Mucosa of stomach (tissue), 1 donor: ENCODE results near the gene ABCA8.
"Not testable (repeated sequence)": the region's sequence is repeated elsewhere in the genome, so short reads cannot be mapped to it uniquely, and the experiment has no call there.

Source experiments
- H3K27me3 ChIP-seq: one replicate; pipeline ENCODE4 v1.7.0; 2013; ENCODE audit warnings: mild to moderate bottlenecking, low read length; ENCODE audit not compliant: control insufficient read depth, insufficient read depth
- H3K36me3 ChIP-seq: one replicate; pipeline ENCODE4 v1.7.0; 2013; ENCODE audit warnings: low read length; ENCODE audit not compliant: control insufficient read depth, insufficient read depth
- H3K4me1 ChIP-seq: one replicate; pipeline ENCODE4 v1.7.0; 2013; ENCODE audit warnings: mild to moderate bottlenecking, low read length; ENCODE audit not compliant: control insufficient read depth, insufficient read depth
- H3K4me3 ChIP-seq: one replicate; pipeline ENCODE4 v1.7.0; 2013; ENCODE audit warnings: low read length
- H3K9ac ChIP-seq: one replicate; pipeline ENCODE4 v1.7.0; 2013; ENCODE audit warnings: mild to moderate bottlenecking, low read length, moderate library complexity
- H3K9me3 ChIP-seq: one replicate; pipeline ENCODE4 v1.7.0; 2013; ENCODE audit warnings: mild to moderate bottlenecking, low read length, moderate library complexity; ENCODE audit not compliant: control insufficient read depth
- donor health status: Pancreatic carcinoma.

ABCA8 gene

GRCh38 chr17:68961214-68961882, 6.2 kb upstream of the ABCA8 start:
- no peaks in the 10 kb centered on the region for H3K27me3 ChIP-seq
- no peaks in the 10 kb centered on the region for H3K9me3 ChIP-seq
- no peaks in the 10 kb centered on the region for H3K36me3 ChIP-seq
- H3K9ac ChIP-seq, result no peak overlapping the region
- no peaks in the 10 kb centered on the region for H3K4me1 ChIP-seq
- no peak overlapping the region for H3K4me3 ChIP-seq

DNA sequence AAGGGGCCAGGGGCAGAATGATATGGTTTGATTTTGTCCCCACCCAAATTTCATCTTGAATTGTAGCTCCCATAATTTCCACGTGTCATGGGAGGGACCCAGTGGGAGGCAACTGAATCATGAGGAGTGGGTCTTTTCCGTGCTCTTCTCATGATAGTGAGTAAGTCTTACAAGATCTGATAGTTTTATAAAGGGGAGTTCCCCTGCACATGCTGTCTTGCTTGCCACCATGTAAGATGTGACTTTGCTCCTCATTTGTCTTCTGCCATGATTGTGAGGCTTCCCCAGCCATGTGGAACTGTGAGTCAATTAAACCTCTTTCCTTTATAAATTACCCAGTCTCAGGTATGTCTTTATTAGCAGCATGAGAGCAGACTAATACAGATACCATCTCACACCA, 3.9 kb upstream of the ABCA8 start:
- not testable (repeated sequence) for H3K36me3 ChIP-seq, H3K27me3 ChIP-seq, H3K4me3 ChIP-seq, H3K9me3 ChIP-seq, H3K9ac ChIP-seq, H3K4me1 ChIP-seq

DNA sequence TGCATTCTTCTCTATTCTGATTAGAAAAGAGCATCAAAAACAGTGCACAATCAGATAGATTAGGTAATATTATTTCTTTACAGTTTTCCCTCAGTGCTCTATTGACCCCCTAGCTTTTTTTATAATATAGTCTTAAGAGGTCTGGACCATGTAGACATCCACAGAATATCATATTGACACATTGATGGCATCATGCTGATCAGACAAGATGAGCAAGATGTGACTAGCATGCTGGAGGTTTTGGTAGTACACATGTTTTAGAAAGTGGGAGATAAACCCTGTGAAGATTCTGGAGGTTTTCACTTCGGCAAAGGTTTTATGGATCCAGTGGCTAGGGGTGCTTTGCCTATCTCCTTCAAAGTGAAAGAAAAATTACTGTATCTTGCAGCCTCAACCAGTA, 2.8 kb upstream of the ABCA8 start:
- Histone ChIP-seq H3K4me3 (no peak overlapping the region), H3K9ac (no peak overlapping the region), H3K36me3 (no peaks in the 10 kb centered on the region)

GRCh38 chr17:68954146-68954896, 871 bp downstream of the ABCA8 start:
- Histone ChIP-seq H3K36me3 (no peaks in the 10 kb centered on the region), H3K9ac (no peak overlapping the region), H3K27me3 (no peaks in the 10 kb centered on the region), H3K9me3 (no peaks in the 10 kb centered on the region), H3K4me1 (no peaks in the 10 kb centered on the region), H3K4me3 (no peak overlapping the region)

More for the DNA sequence above, 2.8 kb upstream of the ABCA8 start:
- Histone ChIP-seq H3K4me1 (no peaks in the 10 kb centered on the region), H3K9me3 (no peaks in the 10 kb centered on the region), H3K27me3 (no peaks in the 10 kb centered on the region)

GRCh38 chr17:68953340-68953997, 1.7 kb downstream of the ABCA8 start:
- Histone ChIP-seq H3K4me3 (no peak overlapping the region), H3K4me1 (no peaks in the 10 kb centered on the region), H3K27me3 (no peaks in the 10 kb centered on the region), H3K36me3 (no peaks in the 10 kb centered on the region), H3K9ac (no peak overlapping the region), H3K9me3 (no peaks in the 10 kb centered on the region)

DNA sequence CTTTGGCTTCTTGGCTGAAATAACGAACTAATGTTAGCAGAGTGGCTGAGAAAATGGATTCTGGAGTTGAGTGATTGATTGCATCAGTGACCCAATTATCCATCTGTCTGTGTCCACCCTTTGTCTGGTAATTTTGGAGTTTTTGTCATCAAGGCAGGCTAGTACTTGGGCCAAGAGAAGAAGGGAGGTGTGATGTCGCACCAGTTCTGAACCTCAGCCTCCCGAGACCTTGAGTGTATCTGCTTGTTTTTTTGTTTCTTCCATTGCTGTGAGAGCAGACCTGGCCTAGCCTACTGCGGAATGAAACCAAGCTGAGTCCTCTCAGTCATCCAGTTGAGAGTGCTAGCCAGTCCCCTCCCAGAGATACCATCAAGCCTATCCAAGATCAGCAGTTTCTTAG, 4.5 kb downstream of the ABCA8 start:
- no peaks in the 10 kb centered on the region for H3K36me3 ChIP-seq
- H3K9ac ChIP-seq, result no peak overlapping the region
- no peaks in the 10 kb centered on the region for H3K9me3 ChIP-seq
- H3K4me3 ChIP-seq, result no peak overlapping the region
- H3K27me3 ChIP-seq, result no peaks in the 10 kb centered on the region
- no peaks in the 10 kb centered on the region for H3K4me1 ChIP-seq

DNA sequence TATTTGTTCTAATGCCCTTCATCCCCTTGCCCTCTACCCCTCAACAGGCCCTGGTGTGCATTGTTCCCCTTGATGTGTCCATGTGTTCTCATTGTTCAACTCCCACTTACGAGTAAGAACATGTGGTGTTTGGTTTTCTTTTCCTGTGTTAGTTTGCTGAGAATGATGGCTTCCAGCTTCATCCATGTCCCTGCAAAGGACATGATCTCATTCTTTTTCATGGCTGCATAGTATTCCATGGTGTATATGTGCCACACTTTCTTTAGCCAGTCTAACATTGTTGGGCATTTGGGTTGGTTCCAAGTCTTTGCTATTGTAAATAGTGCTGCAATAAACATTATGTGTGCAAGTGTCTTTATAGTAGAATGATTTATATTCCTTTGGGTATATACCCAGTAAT, 7.3 kb downstream of the ABCA8 start:
- not testable (repeated sequence) for H3K9ac ChIP-seq, H3K36me3 ChIP-seq, H3K4me3 ChIP-seq, H3K4me1 ChIP-seq, H3K9me3 ChIP-seq, H3K27me3 ChIP-seq

GRCh38 chr17:68944435-68945035, 10.7 kb downstream of the ABCA8 start:
- no peaks in the 10 kb centered on the region for H3K9me3 ChIP-seq

GRCh38 chr17:68943812-68944182, 11.4 kb downstream of the ABCA8 start:
- not testable (repeated sequence) for H3K9me3 ChIP-seq, H3K36me3 ChIP-seq, H3K27me3 ChIP-seq, H3K4me3 ChIP-seq, H3K4me1 ChIP-seq, H3K9ac ChIP-seq

More at GRCh38 chr17:68944435-68945035, 10.7 kb downstream of the ABCA8 start:
- no peak overlapping the region for H3K4me3 ChIP-seq
- no peaks in the 10 kb centered on the region for H3K27me3 ChIP-seq
- H3K9ac ChIP-seq, result no peak overlapping the region
- H3K36me3 ChIP-seq, result no peaks in the 10 kb centered on the region
- no peaks in the 10 kb centered on the region for H3K4me1 ChIP-seq

- Histone ChIP-seq H3K36me3 (no peaks in the 10 kb centered on the region), H3K4me3 (no peak overlapping the region), H3K27me3 (no peaks in the 10 kb centered on the region), H3K9me3 (no peaks in the 10 kb centered on the region), H3K4me1 (no peaks in the 10 kb centered on the region), H3K9ac (no peak overlapping the region)
Measured at GRCh38 chr17:68943123-68943811, 11.9 kb downstream of the ABCA8 start.

GRCh38 chr17:68942389-68942788, 12.8 kb downstream of the ABCA8 start:
- no peaks in the 10 kb centered on the region for H3K36me3 ChIP-seq

GRCh38 chr17:68941761-68942160, 13.4 kb downstream of the ABCA8 start:
- Histone ChIP-seq H3K4me1 (no peaks in the 10 kb centered on the region), H3K9ac (no peak overlapping the region), H3K36me3 (no peaks in the 10 kb centered on the region), H3K27me3 (no peaks in the 10 kb centered on the region), H3K9me3 (no peaks in the 10 kb centered on the region), H3K4me3 (no peak overlapping the region)

More at GRCh38 chr17:68942389-68942788, 12.8 kb downstream of the ABCA8 start:
- no peak overlapping the region for H3K4me3 ChIP-seq
- H3K9ac ChIP-seq, result no peak overlapping the region
- H3K9me3 ChIP-seq, result no peaks in the 10 kb centered on the region
- H3K4me1 ChIP-seq, result no peaks in the 10 kb centered on the region
- no peaks in the 10 kb centered on the region for H3K27me3 ChIP-seq
